HCT116 (cell line): ENCODE results near the gene DHRS7.

Source experiments
- CTCF ChIP-seq, 3 experiments: fragments of 200-600 bp in 1 of 3; sonication (generic) in 1 of 3; IDR thresholded peaks in 2 of 3; conservative IDR thresholded peaks in 1 of 3; 2 replicates each; pipeline ENCODE4 v1.5.1; 2012 to 2017; ENCODE audit warnings: low read depth in 2 of 3, low read length in 2 of 3, antibody characterized with exemption in 1 of 3, borderline replicate concordance in 1 of 3, control low read depth in 1 of 3, mild to moderate bottlenecking in 1 of 3, mixed read lengths in 1 of 3, mixed run types in 1 of 3, moderate library complexity in 1 of 3; ENCODE audit not compliant: insufficient read depth in 1 of 3
- EZH2 ChIP-seq: fragments of 200-600 bp; sonication (generic); IDR thresholded peaks from 2 replicates; pipeline ENCODE4 v1.6.1; 2017; ENCODE audit warnings: antibody characterized with exemption, mixed run types
- POLR2A ChIP-seq: IDR thresholded peaks from 2 replicates; pipeline ENCODE4 v1.7.0; 2011; ENCODE audit warnings: borderline replicate concordance; ENCODE audit not compliant: insufficient read depth, insufficient read length; ENCODE audit errors: extremely low read depth

DNA sequence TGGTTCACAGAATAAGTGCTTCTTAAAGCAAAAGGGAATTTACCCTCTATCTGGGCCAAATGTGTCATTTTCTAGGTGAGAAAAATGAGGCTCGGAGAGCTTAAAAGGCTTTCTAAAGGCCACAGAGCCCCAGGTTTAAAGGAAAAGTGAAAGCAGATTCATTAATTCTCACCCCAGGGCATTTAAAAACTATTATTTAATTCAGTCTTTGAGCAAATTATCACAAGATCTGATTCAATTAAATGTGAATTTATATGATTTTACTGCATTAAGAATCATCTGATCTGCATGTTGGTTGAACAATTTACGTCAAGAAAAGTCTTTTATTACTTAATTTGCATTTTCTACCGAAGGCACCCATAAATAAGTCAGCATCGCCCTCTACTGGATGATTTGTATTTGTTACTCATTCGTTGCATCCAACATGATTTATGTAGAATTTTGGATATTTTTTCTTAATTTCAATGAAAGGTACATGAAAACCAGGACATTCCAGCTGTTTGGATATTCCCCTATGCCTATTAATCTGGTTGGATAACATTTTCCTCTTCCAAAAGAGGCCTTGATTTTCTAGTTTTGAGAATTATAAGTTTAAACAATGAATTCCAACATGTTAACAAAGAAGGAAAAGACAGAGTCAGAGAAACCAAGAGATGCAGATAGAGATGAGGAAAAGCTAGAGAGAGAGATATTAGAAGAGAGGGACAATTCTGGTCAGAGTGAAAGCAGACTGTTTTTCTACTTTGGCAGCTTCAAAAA is 19.1 kb upstream of the DHRS7 start:
- TF ChIP-seq CTCF (IDR thresholded peaks at IDR 0.05 in 2 of 3, conservative IDR thresholded peaks at IDR 0.05 in 1 of 3; ENCODE audit: borderline replicate concordance in 1 of 3, insufficient read depth in 1 of 3, low read depth in 2 of 3, low read length in 2 of 3) (peak; percentile 46 to 84 (median 83); a peak in 5 of 6 replicates), POLR2A (no peak), EZH2 (no peak)
